Astrocyte (in vitro differentiated cells and primary cell): ENCODE data around the gene GLYATL1B. TPM values are rescaled to one million over a fixed set of nuclear protein-coding genes. Genes with fewer than 3 reads are reported as not detected.

Source experiments
- DNase-seq: peaks from one replicate; pipeline ENCODE4 v3.0.0-alpha.2; 2010; ENCODE audit warnings: low read depth
- FAIRE-seq: peaks from 2 replicates; lab custom pipeline; 2011; peaks lifted over from hg19 to GRCh38; lab: Jason Lieb, UNC
- H2AFZ ChIP-seq: 2 replicates; pipeline ENCODE4 v1.6.0; 2012; ENCODE audit warnings: low read depth, low read length, inconsistent platforms
- H3K27ac ChIP-seq: 2 replicates; pipeline ENCODE4 v1.5.1; 2011; ENCODE audit warnings: low read depth, low read length, inconsistent platforms
- H3K27me3 ChIP-seq: 2 replicates; pipeline ENCODE4 v1.6.0; 2011; ENCODE audit warnings: low read length, inconsistent platforms; ENCODE audit not compliant: insufficient read depth
- H3K36me3 ChIP-seq: 2 replicates; pipeline ENCODE4 v1.5.1; 2011; ENCODE audit warnings: low read length, inconsistent platforms; ENCODE audit not compliant: insufficient read depth
- H3K4me1 ChIP-seq: 2 replicates; pipeline ENCODE4 v1.5.1; 2011; ENCODE audit warnings: low read length, inconsistent platforms; ENCODE audit not compliant: insufficient read depth
- H3K4me2 ChIP-seq: 2 replicates; pipeline ENCODE4 v1.6.0; 2012; ENCODE audit warnings: low read length, inconsistent platforms
- H3K4me3 ChIP-seq: 2 replicates; pipeline ENCODE4 v1.5.1; 2011; ENCODE audit warnings: low read depth, mild to moderate bottlenecking, low read length, inconsistent platforms; ENCODE audit not compliant: insufficient read depth
- H3K79me2 ChIP-seq: 2 replicates; pipeline ENCODE4 v1.6.0; 2012; ENCODE audit warnings: mild to moderate bottlenecking, low read length, inconsistent platforms; ENCODE audit not compliant: insufficient read depth
- H3K9ac ChIP-seq: 2 replicates; pipeline ENCODE4 v1.6.0; 2012; ENCODE audit warnings: mild to moderate bottlenecking, low read length, inconsistent platforms
- H3K9me3 ChIP-seq: 2 replicates; pipeline ENCODE4 v1.5.1; 2012; ENCODE audit warnings: low read depth, mild to moderate bottlenecking, low read length, inconsistent platforms; ENCODE audit not compliant: insufficient read depth
- H4K20me1 ChIP-seq: 2 replicates; pipeline ENCODE4 v1.6.0; 2012; ENCODE audit warnings: low read length, inconsistent platforms; ENCODE audit not compliant: insufficient read depth
- H3K27ac Mint-ChIP-seq: one replicate; pipeline ENCODE4 v1.8.0; 2021; ENCODE audit warnings: mild to moderate bottlenecking, mixed read lengths; ENCODE audit not compliant: unreplicated experiment
- H3K27me3 Mint-ChIP-seq: one replicate; pipeline ENCODE4 v1.8.0; 2021; ENCODE audit warnings: low read depth, mixed read lengths; ENCODE audit not compliant: unreplicated experiment
- H3K36me3 Mint-ChIP-seq: one replicate; pipeline ENCODE4 v1.8.0; 2021; ENCODE audit warnings: low read depth, mixed read lengths; ENCODE audit not compliant: unreplicated experiment
- H3K4me1 Mint-ChIP-seq: one replicate; pipeline ENCODE4 v1.8.0; 2021; ENCODE audit warnings: low read depth, mixed read lengths; ENCODE audit not compliant: unreplicated experiment
- H3K4me3 Mint-ChIP-seq: one replicate; pipeline ENCODE4 v1.8.0; 2021; ENCODE audit warnings: mild to moderate bottlenecking, moderate library complexity, mixed read lengths; ENCODE audit not compliant: unreplicated experiment
- H3K9me3 Mint-ChIP-seq: one replicate; pipeline ENCODE4 v1.8.0; 2021; ENCODE audit warnings: mild to moderate bottlenecking, mixed read lengths; ENCODE audit not compliant: unreplicated experiment
- EZH2 ChIP-seq: IDR thresholded peaks from 2 replicates; pipeline ENCODE4 v1.6.1; 2012; ENCODE audit warnings: mild to moderate bottlenecking, low read length, inconsistent platforms; ENCODE audit not compliant: insufficient read depth
- total RNA-seq: library from RNA; stranded (reverse); gene quantifications from 2 replicates; pipeline ENCODE4 v1.2.1, GENCODE V29; 2021
- TF ChIP-seq, protein P1 (sequence below): IDR thresholded peaks from 2 replicates; pipeline ENCODE4 v1.5.1; 2011; ENCODE audit warnings: low read depth, mild to moderate bottlenecking, inconsistent platforms, low read length, moderate library complexity; ENCODE audit not compliant: insufficient read depth

Gene GLYATL1B
- total RNA-seq, 1 donor from 2014 or later = not detected

DNA sequence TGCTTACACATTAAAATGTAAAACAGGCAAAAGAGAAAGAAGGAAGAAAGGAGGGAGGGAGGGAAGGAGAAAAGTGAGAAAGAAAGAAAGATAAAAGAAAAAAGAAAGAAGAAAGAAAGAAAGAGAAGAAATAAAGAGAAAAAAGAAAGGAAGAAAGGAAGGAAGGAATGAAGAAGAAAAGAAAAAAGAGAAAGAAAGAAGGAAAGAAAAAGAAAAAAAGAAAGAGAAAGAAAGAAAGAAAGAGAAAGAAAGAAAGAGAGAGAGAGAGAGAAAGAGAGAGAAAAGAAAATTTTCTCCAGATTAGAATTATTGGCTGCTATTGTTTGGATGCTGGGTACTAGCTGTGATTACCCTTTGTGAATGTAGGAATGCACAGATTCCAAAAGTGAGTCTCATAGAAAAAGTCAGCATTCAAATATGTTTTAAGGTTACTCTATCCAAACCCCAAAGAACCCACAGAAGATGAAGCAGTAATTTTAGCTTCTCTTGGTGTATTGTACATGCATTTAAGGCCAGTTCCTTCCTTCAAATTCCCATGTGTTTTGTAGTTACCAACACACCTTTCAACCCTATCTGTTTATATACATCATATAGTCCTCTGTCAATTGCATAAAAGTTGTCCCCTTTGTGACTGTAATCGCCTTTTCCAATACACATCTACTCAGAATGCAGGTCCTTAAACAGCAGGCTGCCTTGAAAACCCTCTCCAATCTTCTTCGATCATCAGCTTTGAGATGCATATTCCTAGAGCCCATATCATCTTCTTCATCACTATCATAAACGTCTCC is 55.8 kb downstream of the GLYATL1B start:
- H2AFZ ChIP-seq = peak overlapping the region; percentile 68
- H3K27ac Mint-ChIP-seq = peak overlapping the region; percentile 85

DNA sequence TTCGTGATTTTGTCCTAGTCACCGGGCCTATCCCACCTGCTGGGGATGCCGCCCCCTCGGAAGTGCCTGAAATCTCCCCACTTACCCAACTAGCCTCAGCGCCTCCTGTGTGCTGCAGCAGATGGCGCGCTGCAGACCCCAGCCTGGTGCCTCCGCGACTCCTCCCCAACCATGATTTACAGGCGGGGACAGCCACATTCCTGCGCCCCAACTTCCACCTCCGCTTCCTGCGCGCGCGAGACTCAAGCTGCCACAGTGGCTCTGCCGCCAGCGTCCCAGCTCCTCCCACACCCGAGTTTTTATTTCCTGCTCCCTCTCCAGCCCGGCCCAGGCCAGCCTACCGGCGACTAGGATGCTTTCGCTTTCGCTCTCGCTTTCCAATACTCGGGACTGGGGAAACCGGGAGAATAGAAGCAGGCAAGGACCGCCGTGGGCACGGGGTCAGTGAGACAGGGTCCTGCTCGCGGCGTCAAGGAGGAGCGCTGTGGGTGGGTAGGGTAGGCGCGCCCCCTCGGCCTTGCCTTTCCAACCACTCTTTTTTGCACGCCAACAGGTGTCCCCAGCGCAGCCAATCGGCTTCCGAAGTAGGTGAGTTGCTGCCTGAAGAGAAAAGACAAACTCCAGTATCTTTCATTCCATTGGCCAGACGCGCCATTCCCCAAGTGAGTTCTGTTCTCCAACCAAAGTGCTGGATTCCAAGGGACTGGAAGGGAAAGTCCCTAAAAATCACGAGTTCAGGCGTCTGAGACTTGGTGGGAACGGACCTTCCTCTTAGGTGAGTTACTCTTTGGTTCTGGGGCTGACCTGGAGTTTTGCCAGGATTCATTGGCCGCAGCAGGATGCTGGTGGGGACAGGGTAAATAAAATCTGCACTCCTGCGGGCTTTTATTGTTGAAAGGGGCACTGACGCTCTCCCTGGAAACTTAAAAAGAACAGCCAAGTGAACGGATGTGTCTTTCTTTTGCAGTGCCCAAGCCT is 56.7 kb downstream of the GLYATL1B start, which contains the start of gene FAM111A:
Gene FAM111A, plus strand, starts transcription at position 327 of the 978 bp plus-strand sequence. CDS start 6,017 bp downstream, outside the sequence.
- TF ChIP-seq, protein P1, sequence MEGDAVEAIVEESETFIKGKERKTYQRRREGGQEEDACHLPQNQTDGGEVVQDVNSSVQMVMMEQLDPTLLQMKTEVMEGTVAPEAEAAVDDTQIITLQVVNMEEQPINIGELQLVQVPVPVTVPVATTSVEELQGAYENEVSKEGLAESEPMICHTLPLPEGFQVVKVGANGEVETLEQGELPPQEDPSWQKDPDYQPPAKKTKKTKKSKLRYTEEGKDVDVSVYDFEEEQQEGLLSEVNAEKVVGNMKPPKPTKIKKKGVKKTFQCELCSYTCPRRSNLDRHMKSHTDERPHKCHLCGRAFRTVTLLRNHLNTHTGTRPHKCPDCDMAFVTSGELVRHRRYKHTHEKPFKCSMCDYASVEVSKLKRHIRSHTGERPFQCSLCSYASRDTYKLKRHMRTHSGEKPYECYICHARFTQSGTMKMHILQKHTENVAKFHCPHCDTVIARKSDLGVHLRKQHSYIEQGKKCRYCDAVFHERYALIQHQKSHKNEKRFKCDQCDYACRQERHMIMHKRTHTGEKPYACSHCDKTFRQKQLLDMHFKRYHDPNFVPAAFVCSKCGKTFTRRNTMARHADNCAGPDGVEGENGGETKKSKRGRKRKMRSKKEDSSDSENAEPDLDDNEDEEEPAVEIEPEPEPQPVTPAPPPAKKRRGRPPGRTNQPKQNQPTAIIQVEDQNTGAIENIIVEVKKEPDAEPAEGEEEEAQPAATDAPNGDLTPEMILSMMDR = no peak
- TF ChIP-seq EZH2 = no peak
- H3K27ac ChIP-seq = peak within 1 kb of the TSS; percentile 78
- no peaks in the 10 kb centered on the region for H3K9me3 ChIP-seq
- H3K4me2 ChIP-seq = peak within 1 kb of the TSS; percentile 95
- peaks cover 3% of the 10 kb centered on the region for H3K79me2 ChIP-seq
- Mint-ChIP-seq H3K27me3 (peaks cover 4% of the 10 kb centered on the region), H3K9me3 (no peaks in the 10 kb centered on the region), H3K36me3 (peaks cover 5% of the 10 kb centered on the region), H3K4me3 (peak within 1 kb of the TSS; percentile 97), H3K27ac (peak within 1 kb of the TSS; percentile 85), H3K4me1 (peaks cover 9% of the 10 kb centered on the region)
- H3K4me1 ChIP-seq = peaks cover 15% of the 10 kb centered on the region
- peak within 1 kb of the TSS; percentile 68 for H2AFZ ChIP-seq
- no peaks in the 10 kb centered on the region for H3K27me3 ChIP-seq
- peak within 1 kb of the TSS; percentile 87 for H3K4me3 ChIP-seq
- H4K20me1 ChIP-seq = no peaks in the 10 kb centered on the region
- peak within 1 kb of the TSS; percentile 80 for H3K9ac ChIP-seq
- no peaks in the 10 kb centered on the region for H3K36me3 ChIP-seq
- FAIRE-seq (no peak), DNase-seq (peak; percentile 84)

More for the DNA sequence above, 55.8 kb downstream of the GLYATL1B start:
- Histone ChIP-seq H3K9me3 (no peaks in the 10 kb centered on the region), H3K79me2 (peaks cover 3% of the 10 kb centered on the region), H3K36me3 (no peaks in the 10 kb centered on the region), H3K27me3 (no peaks in the 10 kb centered on the region), H3K27ac (peak overlapping the region; percentile 78), H3K4me1 (peaks cover 15% of the 10 kb centered on the region), H3K9ac (peak overlapping the region; percentile 80), H3K4me2 (peak overlapping the region; percentile 95), H3K4me3 (peak overlapping the region; percentile 87), H4K20me1 (no peaks in the 10 kb centered on the region)
- FAIRE-seq (peak; percentile 47), DNase-seq (peak; percentile 66)
- H3K36me3 Mint-ChIP-seq = peaks cover 2% of the 10 kb centered on the region
- peaks cover 9% of the 10 kb centered on the region for H3K4me1 Mint-ChIP-seq
- peak overlapping the region; percentile 97 for H3K4me3 Mint-ChIP-seq
- TF ChIP-seq EZH2 = no peak
- TF ChIP-seq, protein P1 = no peak
- H3K9me3 Mint-ChIP-seq = no peaks in the 10 kb centered on the region
- peaks cover 6% of the 10 kb centered on the region for H3K27me3 Mint-ChIP-seq
